Testis (tissue), 2 donors: Measurements from ENCODE around the gene INPP5A.

Experiments
- CTCF ChIP-seq, 3 experiments: fragments of 450-650 bp in 2 of 3; fragments of 200-600 bp in 1 of 3; sonication (generic) in 1 of 3; IDR thresholded peaks; one replicate each; pipeline ENCODE4 v1.5.1; 2016 to 2019; ENCODE audit warnings: antibody characterized with exemption in 3 of 3, mild to moderate bottlenecking in 2 of 3, moderate library complexity in 1 of 3
- POLR2A ChIP-seq: fragments of 450-650 bp; IDR thresholded peaks from one replicate; pipeline ENCODE4 v1.6.1; 2017; ENCODE audit warnings: antibody characterized with exemption, mild to moderate bottlenecking, moderate library complexity

GRCh38 chr10:132554053-132554990 is 16.7 kb downstream of the INPP5A start:
- no peak for TF ChIP-seq POLR2A
- TF ChIP-seq CTCF (IDR thresholded peaks at IDR 0.05) = no peak
